K562 (cell line): Measurements from ENCODE around the gene GCA.

ENCODE experiments used
- CREB1 ChIP-seq, 2 experiments: sonication (generic) in 1 of 2; formaldehyde crosslinking in 1 of 2; IDR thresholded peaks; 2 replicates each; pipeline versions ENCODE4 v1.6.1 to v1.8.0; 2012 to 2022; ENCODE audit warnings: inconsistent platforms in 1 of 2, mild to moderate bottlenecking in 1 of 2, missing genetic modification reagents in 1 of 2, moderate library complexity in 1 of 2
- ILF3 ChIP-seq: fragments of 450-650 bp; IDR thresholded peaks from 2 replicates; pipeline ENCODE4 v1.6.1; 2018; ENCODE audit warnings: antibody characterized with exemption, mild to moderate bottlenecking, moderate library complexity, borderline replicate concordance
- NR4A1 ChIP-seq, 2 experiments: fragments of 250-450 bp in 1 of 2; fragments of 450-650 bp in 1 of 2; sonication (Bioruptor Pico) in 1 of 2; IDR thresholded peaks; 2 replicates each; pipeline versions ENCODE4 v1.4.0 to v1.6.1; 2016 to 2020; ENCODE audit warnings: mild to moderate bottlenecking in 2 of 2, missing compliant biosample characterization in 1 of 2, missing genetic modification characterization in 1 of 2, moderate library complexity in 1 of 2
- RBM22 ChIP-seq: fragments of 200-400 bp; formaldehyde crosslinking; IDR thresholded peaks from 2 replicates; pipeline ENCODE4 v1.6.1; 2018; ENCODE audit warnings: low read length, low read depth; ENCODE audit not compliant: poor library complexity, severe bottlenecking
- ZFX ChIP-seq: sonication (generic); formaldehyde crosslinking; IDR thresholded peaks from 2 replicates; pipeline ENCODE4 v1.8.0; 2022; ENCODE audit warnings: mild to moderate bottlenecking, missing genetic modification reagents, moderate library complexity
- ZNF133 ChIP-seq: fragments of 250-450 bp; sonication (Bioruptor Pico); IDR thresholded peaks from 2 replicates; pipeline ENCODE4 v1.4.0; 2020; ENCODE audit warnings: mild to moderate bottlenecking
- ZNF324 ChIP-seq: fragments of 250-450 bp; sonication (Bioruptor Pico); IDR thresholded peaks from 2 replicates; pipeline ENCODE4 v1.4.0; 2020; ENCODE audit warnings: mild to moderate bottlenecking
- TF ChIP-seq, protein P1 (sequence below), 3 experiments: fragments of 200-800 bp in 1 of 3; fragments of 250-450 bp in 1 of 3; fragments of 450-650 bp in 1 of 3; sonication (Bioruptor Pico) in 1 of 3; sonication (Bioruptor generic) in 1 of 3; formaldehyde crosslinking in 1 of 3; IDR thresholded peaks; 2 replicates each; pipeline versions ENCODE4 v1.6.1 to v1.8.0; 2016 to 2022; ENCODE audit warnings: mild to moderate bottlenecking in 2 of 3, missing genetic modification characterization in 2 of 3, missing compliant biosample characterization in 1 of 3, moderate library complexity in 1 of 3
- TF ChIP-seq, protein P2 (sequence below), 3 experiments: IDR thresholded peaks in 2 of 3; conservative IDR thresholded peaks in 1 of 3; 2 replicates each; pipeline ENCODE4 v1.5.1; 2011 to 2012; ENCODE audit warnings: low read length in 3 of 3, mild to moderate bottlenecking in 3 of 3, control low read depth in 2 of 3, improper control_type of control experiment in 1 of 3, inconsistent platforms in 1 of 3, low read depth in 1 of 3, mixed read lengths in 1 of 3, moderate library complexity in 1 of 3; ENCODE audit not compliant: insufficient read depth in 2 of 3

DNA sequence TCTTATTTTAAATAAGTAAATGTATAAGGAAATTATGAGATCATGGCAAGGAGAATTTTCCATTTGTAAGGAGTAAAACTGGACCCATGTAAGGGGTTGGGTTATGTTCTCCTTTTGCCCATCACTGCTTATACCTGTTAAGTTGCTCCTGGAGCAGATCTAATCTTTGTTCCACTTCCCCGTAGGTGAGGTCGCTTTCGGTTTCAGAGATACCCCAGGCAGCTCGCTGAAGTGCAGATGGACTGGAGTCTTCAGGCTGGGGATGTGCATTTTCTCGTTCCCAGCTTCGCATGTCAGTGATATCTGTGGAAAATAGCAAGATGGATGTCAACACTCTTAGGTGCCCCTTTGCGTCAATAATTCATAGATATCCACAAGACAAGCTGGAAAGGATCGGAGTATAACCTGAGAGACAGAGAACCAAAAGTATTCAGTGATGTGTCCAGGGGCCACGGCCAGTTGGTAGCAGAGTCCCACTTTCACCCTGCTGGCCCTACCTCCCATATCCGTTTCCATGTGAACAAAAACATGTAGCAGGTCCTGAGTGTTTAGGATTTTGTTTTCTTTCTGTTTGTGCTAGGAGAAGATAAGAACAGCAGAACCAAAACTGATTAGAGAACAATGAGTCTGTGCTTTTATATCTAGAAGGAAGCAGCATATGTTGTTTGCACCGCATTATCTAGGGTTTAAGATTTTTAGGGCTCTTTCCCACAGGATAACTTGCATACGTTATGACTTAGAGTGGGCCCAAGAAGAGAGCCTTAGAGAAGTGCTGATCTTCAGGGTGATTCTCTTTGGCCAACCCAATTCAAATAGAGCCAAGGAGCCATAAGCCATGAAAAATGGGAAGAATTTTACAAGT lies 36.0 kb downstream of the GCA start:
- TF ChIP-seq, protein P1, sequence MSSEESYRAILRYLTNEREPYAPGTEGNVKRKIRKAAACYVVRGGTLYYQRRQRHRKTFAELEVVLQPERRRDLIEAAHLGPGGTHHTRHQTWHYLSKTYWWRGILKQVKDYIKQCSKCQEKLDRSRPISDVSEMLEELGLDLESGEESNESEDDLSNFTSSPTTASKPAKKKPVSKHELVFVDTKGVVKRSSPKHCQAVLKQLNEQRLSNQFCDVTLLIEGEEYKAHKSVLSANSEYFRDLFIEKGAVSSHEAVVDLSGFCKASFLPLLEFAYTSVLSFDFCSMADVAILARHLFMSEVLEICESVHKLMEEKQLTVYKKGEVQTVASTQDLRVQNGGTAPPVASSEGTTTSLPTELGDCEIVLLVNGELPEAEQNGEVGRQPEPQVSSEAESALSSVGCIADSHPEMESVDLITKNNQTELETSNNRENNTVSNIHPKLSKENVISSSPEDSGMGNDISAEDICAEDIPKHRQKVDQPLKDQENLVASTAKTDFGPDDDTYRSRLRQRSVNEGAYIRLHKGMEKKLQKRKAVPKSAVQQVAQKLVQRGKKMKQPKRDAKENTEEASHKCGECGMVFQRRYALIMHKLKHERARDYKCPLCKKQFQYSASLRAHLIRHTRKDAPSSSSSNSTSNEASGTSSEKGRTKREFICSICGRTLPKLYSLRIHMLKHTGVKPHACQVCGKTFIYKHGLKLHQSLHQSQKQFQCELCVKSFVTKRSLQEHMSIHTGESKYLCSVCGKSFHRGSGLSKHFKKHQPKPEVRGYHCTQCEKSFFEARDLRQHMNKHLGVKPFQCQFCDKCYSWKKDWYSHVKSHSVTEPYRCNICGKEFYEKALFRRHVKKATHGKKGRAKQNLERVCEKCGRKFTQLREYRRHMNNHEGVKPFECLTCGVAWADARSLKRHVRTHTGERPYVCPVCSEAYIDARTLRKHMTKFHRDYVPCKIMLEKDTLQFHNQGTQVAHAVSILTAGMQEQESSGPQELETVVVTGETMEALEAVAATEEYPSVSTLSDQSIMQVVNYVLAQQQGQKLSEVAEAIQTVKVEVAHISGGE (CRISPR knock-in tag; IDR thresholded peaks at IDR 0.05): no peak
- TF ChIP-seq ZNF133 (CRISPR knock-in tag) (no peak), NR4A1 (CRISPR knock-in tag; IDR thresholded peaks at IDR 0.05) (no peak), NR4A1 (tag; IDR thresholded peaks at IDR 0.05) (no peak), ZNF324 (no peak), RBM22 (no peak), CREB1 (IDR thresholded peaks at IDR 0.05) (no peak), CREB1 (CRISPR knock-in tag; IDR thresholded peaks at IDR 0.05) (no peak), ILF3 (no peak), ZFX (CRISPR knock-in tag) (no peak)
- TF ChIP-seq, protein P2, sequence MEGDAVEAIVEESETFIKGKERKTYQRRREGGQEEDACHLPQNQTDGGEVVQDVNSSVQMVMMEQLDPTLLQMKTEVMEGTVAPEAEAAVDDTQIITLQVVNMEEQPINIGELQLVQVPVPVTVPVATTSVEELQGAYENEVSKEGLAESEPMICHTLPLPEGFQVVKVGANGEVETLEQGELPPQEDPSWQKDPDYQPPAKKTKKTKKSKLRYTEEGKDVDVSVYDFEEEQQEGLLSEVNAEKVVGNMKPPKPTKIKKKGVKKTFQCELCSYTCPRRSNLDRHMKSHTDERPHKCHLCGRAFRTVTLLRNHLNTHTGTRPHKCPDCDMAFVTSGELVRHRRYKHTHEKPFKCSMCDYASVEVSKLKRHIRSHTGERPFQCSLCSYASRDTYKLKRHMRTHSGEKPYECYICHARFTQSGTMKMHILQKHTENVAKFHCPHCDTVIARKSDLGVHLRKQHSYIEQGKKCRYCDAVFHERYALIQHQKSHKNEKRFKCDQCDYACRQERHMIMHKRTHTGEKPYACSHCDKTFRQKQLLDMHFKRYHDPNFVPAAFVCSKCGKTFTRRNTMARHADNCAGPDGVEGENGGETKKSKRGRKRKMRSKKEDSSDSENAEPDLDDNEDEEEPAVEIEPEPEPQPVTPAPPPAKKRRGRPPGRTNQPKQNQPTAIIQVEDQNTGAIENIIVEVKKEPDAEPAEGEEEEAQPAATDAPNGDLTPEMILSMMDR (IDR thresholded peaks at IDR 0.05 in 2 of 3, conservative IDR thresholded peaks at IDR 0.05 in 1 of 3; ENCODE audit: insufficient read depth in 2 of 3, low read depth in 1 of 3, low read length in 3 of 3): no peak
